ENCODE data around the gene ZNF776.
A peak's percentile ranks its signal among the peaks of the same experiment; 100 is the strongest.

ZNF776 gene

GRCh38 chr19:57757941-57758340, 11.3 kb downstream of the ZNF776 start:
- Histone ChIP-seq H2BK5ac (ENCODE audit: low read depth, low read length, poor library complexity, severe bottlenecking) (no peak overlapping the region), H2BK120ac (ENCODE audit: low read depth, low read length) (no peak overlapping the region), H3K9me3 (ENCODE audit: control insufficient read depth, low read length) (peaks cover 41% of the 10 kb centered on the region), H3K36me3 (ENCODE audit: control insufficient read depth in 1 of 2, insufficient read depth in 2 of 2, low read depth in 1 of 2, low read length in 2 of 2) (peaks cover 37 to 92% of the 10 kb centered on the region in 2 experiments), H2BK15ac (ENCODE audit: low read depth, poor library complexity, severe bottlenecking) (no peak overlapping the region), H3K4me3 (ENCODE audit: insufficient read depth in 1 of 2, low read depth in 1 of 2, low read length in 2 of 2) (no peak overlapping the region), H3K27ac (ENCODE audit: low read length, poor library complexity, severe bottlenecking) (no peak overlapping the region), H3K4me1 (ENCODE audit: control insufficient read depth, insufficient read depth, low read depth, low read length) (no peaks in the 10 kb centered on the region), H2BK12ac (ENCODE audit: low read length in 2 of 2) (no peak overlapping the region), H4K91ac (ENCODE audit: low read length) (no peak overlapping the region), H3K23ac (ENCODE audit: low read length in 2 of 2) (no peak overlapping the region), H2AFZ (ENCODE audit: low read depth, low read length) (no peak overlapping the region), H3K4me2 (ENCODE audit: low read length, poor library complexity, severe bottlenecking) (no peak overlapping the region), H3K18ac (ENCODE audit: low read depth in 1 of 2, low read length in 2 of 2) (no peak overlapping the region), H3K27me3 (ENCODE audit: control insufficient read depth in 1 of 2, insufficient read depth in 1 of 2, low read length in 2 of 2) (no peaks in the 10 kb centered on the region), H3K9ac (ENCODE audit: low read length) (no peak overlapping the region), H3K4ac (ENCODE audit: low read depth in 1 of 2, low read length in 2 of 2) (no peak overlapping the region), H3K14ac (ENCODE audit: low read length in 2 of 2) (no peak overlapping the region), H4K8ac (ENCODE audit: low read length) (no peak overlapping the region), H2AK5ac (ENCODE audit: low read length, severe bottlenecking) (no peak overlapping the region), H3K79me1 (replicated peaks; ENCODE audit: low read length, poor library complexity, severe bottlenecking) (peaks cover 38% of the 10 kb centered on the region)
- DNase-seq, result no peak
- no CpG with 5 or more reads among the region's 2 CpGs for WGBS

DNA sequence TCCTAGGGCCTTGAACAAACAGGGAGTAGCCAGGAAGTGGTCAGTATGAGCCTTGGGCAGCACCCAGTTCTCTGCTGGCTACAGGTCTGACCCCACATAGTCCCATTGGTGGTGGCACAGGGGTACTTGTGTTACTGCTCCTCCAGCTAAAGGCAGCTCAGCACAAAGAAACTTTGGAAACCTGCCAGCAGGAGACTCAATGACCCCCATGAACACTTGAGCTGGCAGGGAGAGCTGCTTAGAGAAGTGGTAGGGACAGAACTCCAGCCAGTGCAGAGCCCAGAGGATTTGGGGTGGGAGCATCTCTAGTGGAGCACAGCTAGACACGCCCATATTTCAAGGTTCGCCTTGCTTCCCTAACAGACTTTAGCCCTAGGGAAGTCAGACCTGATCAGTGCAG, 12.5 kb downstream of the ZNF776 start:
- H3K18ac ChIP-seq (ENCODE audit: low read depth in 1 of 2, low read length in 2 of 2), result no peak overlapping the region
- no peak overlapping the region for H2BK15ac ChIP-seq (ENCODE audit: low read depth, poor library complexity, severe bottlenecking)
- no peak overlapping the region for H2BK120ac ChIP-seq (ENCODE audit: low read depth, low read length)
- H3K9me3 ChIP-seq (ENCODE audit: control insufficient read depth, low read length), result peaks cover 30% of the 10 kb centered on the region
- peaks cover 30% of the 10 kb centered on the region for H3K79me1 ChIP-seq (replicated peaks; ENCODE audit: low read length, poor library complexity, severe bottlenecking)
- no peak overlapping the region for H3K4me3 ChIP-seq (ENCODE audit: insufficient read depth in 1 of 2, low read depth in 1 of 2, low read length in 2 of 2)
- no peak overlapping the region for H2BK12ac ChIP-seq (ENCODE audit: low read length in 2 of 2)
- H3K4me2 ChIP-seq (ENCODE audit: low read length, poor library complexity, severe bottlenecking), result no peak overlapping the region
- H2BK5ac ChIP-seq (ENCODE audit: low read depth, low read length, poor library complexity, severe bottlenecking), result no peak overlapping the region
- no peak overlapping the region for H4K8ac ChIP-seq (ENCODE audit: low read length)
- H3K23ac ChIP-seq (ENCODE audit: low read length in 2 of 2), result no peak overlapping the region
- WGBS, result 97% methylated on average over 2 of the region's 2 CpGs
- no peak overlapping the region for H2AFZ ChIP-seq (ENCODE audit: low read depth, low read length)
- DNase-seq, result no peak
- no peak overlapping the region for H3K4ac ChIP-seq (ENCODE audit: low read depth in 1 of 2, low read length in 2 of 2)
- H3K9ac ChIP-seq (ENCODE audit: low read length), result no peak overlapping the region
- H3K14ac ChIP-seq (ENCODE audit: low read length in 2 of 2), result no peak overlapping the region
- no peak overlapping the region for H2AK5ac ChIP-seq (ENCODE audit: low read length, severe bottlenecking)
- H3K27me3 ChIP-seq (ENCODE audit: control insufficient read depth in 1 of 2, insufficient read depth in 1 of 2, low read length in 2 of 2), result no peaks in the 10 kb centered on the region
- H3K4me1 ChIP-seq (ENCODE audit: control insufficient read depth, insufficient read depth, low read depth, low read length), result no peaks in the 10 kb centered on the region
- H3K36me3 ChIP-seq (ENCODE audit: control insufficient read depth in 1 of 2, insufficient read depth in 2 of 2, low read depth in 1 of 2, low read length in 2 of 2), result peaks cover 31 to 90% of the 10 kb centered on the region in 2 experiments
- H3K27ac ChIP-seq (ENCODE audit: low read length, poor library complexity, severe bottlenecking), result no peak overlapping the region
- no peak overlapping the region for H4K91ac ChIP-seq (ENCODE audit: low read length)

- H3K18ac ChIP-seq (ENCODE audit: low read depth in 1 of 2, low read length in 2 of 2), result peak within 1 kb of the TSS; percentile 46 to 75
Observed at GRCh38 chr19:57769345-57770131, 22.9 kb downstream of the ZNF776 start, which contains the start of gene ZNF586. Gene ZNF586 (plus strand): TSS chr19:57769676. CDS start chr19:57769843, 167 bp downstream.

GRCh38 chr19:57771417-57771816, 24.8 kb downstream of the ZNF776 start:
- WGBS, result 99% methylated on average over 4 of the region's 4 CpGs
- Histone ChIP-seq H3K36me3 (ENCODE audit: control insufficient read depth in 1 of 2, insufficient read depth in 2 of 2, low read depth in 1 of 2, low read length in 2 of 2) (peaks cover 28 to 38% of the 10 kb centered on the region in 2 experiments), H3K4me3 (ENCODE audit: insufficient read depth in 1 of 2, low read depth in 1 of 2, low read length in 2 of 2) (peak overlapping the region in 1 of 2 experiments; percentile 27), H2BK120ac (ENCODE audit: low read depth, low read length) (no peak overlapping the region), H2BK12ac (ENCODE audit: low read length in 2 of 2) (no peak overlapping the region), H3K4me1 (ENCODE audit: control insufficient read depth, insufficient read depth, low read depth, low read length) (peaks cover 4% of the 10 kb centered on the region), H3K4ac (ENCODE audit: low read depth in 1 of 2, low read length in 2 of 2) (no peak overlapping the region), H3K9me3 (ENCODE audit: control insufficient read depth, low read length) (peaks cover 12% of the 10 kb centered on the region), H3K23ac (ENCODE audit: low read length in 2 of 2) (no peak overlapping the region), H3K18ac (ENCODE audit: low read depth in 1 of 2, low read length in 2 of 2) (no peak overlapping the region), H3K79me1 (replicated peaks; ENCODE audit: low read length, poor library complexity, severe bottlenecking) (peaks cover 13% of the 10 kb centered on the region), H2BK5ac (ENCODE audit: low read depth, low read length, poor library complexity, severe bottlenecking) (no peak overlapping the region), H3K27ac (ENCODE audit: low read length, poor library complexity, severe bottlenecking) (no peak overlapping the region), H2BK15ac (ENCODE audit: low read depth, poor library complexity, severe bottlenecking) (no peak overlapping the region), H3K9ac (ENCODE audit: low read length) (no peak overlapping the region), H3K27me3 (ENCODE audit: control insufficient read depth in 1 of 2, insufficient read depth in 1 of 2, low read length in 2 of 2) (no peaks in the 10 kb centered on the region), H2AFZ (ENCODE audit: low read depth, low read length) (no peak overlapping the region), H4K91ac (ENCODE audit: low read length) (no peak overlapping the region), H3K4me2 (ENCODE audit: low read length, poor library complexity, severe bottlenecking) (no peak overlapping the region), H2AK5ac (ENCODE audit: low read length, severe bottlenecking) (no peak overlapping the region), H4K8ac (ENCODE audit: low read length) (no peak overlapping the region), H3K14ac (ENCODE audit: low read length in 2 of 2) (no peak overlapping the region)
- DNase-seq, result no peak

More at GRCh38 chr19:57769345-57770131, 22.9 kb downstream of the ZNF776 start, which contains the start of gene ZNF586:
- H4K8ac ChIP-seq (ENCODE audit: low read length), result peak within 1 kb of the TSS; percentile 89
- no peak within 1 kb of the TSS for H2BK12ac ChIP-seq (ENCODE audit: low read length in 2 of 2)
- 5% methylated on average over 44 of the region's 61 CpGs for WGBS
- peak within 1 kb of the TSS; percentile 42 for H2BK120ac ChIP-seq (ENCODE audit: low read depth, low read length)
- peak within 1 kb of the TSS; percentile 62 for H3K4me2 ChIP-seq (ENCODE audit: low read length, poor library complexity, severe bottlenecking)
- no peak within 1 kb of the TSS for H2BK5ac ChIP-seq (ENCODE audit: low read depth, low read length, poor library complexity, severe bottlenecking)
- H3K27me3 ChIP-seq (ENCODE audit: control insufficient read depth in 1 of 2, insufficient read depth in 1 of 2, low read length in 2 of 2), result no peaks in the 10 kb centered on the region
- peaks cover 15 to 30% of the 10 kb centered on the region in 2 experiments for H3K36me3 ChIP-seq (ENCODE audit: control insufficient read depth in 1 of 2, insufficient read depth in 2 of 2, low read depth in 1 of 2, low read length in 2 of 2)
- no peak within 1 kb of the TSS for H4K91ac ChIP-seq (ENCODE audit: low read length)
- H3K9ac ChIP-seq (ENCODE audit: low read length), result peak within 1 kb of the TSS; percentile 88
- peak within 1 kb of the TSS in 1 of 2 experiments; percentile 60 for H3K4ac ChIP-seq (ENCODE audit: low read depth in 1 of 2, low read length in 2 of 2)
- peak within 1 kb of the TSS in 1 of 2 experiments; percentile 85 for H3K23ac ChIP-seq (ENCODE audit: low read length in 2 of 2)
- peak within 1 kb of the TSS in 1 of 2 experiments; percentile 91 for H3K14ac ChIP-seq (ENCODE audit: low read length in 2 of 2)
- peak within 1 kb of the TSS; percentile 62 for H2AFZ ChIP-seq (ENCODE audit: low read depth, low read length)
- peak within 1 kb of the TSS; percentile 61 for H3K27ac ChIP-seq (ENCODE audit: low read length, poor library complexity, severe bottlenecking)
- peaks cover 4% of the 10 kb centered on the region for H3K4me1 ChIP-seq (ENCODE audit: control insufficient read depth, insufficient read depth, low read depth, low read length)
- peak within 1 kb of the TSS; percentile 86 to 88 for H3K4me3 ChIP-seq (ENCODE audit: insufficient read depth in 1 of 2, low read depth in 1 of 2, low read length in 2 of 2)
- peak; percentile 95 for DNase-seq
- no peak within 1 kb of the TSS for H2BK15ac ChIP-seq (ENCODE audit: low read depth, poor library complexity, severe bottlenecking)
- no peak within 1 kb of the TSS for H2AK5ac ChIP-seq (ENCODE audit: low read length, severe bottlenecking)
- H3K9me3 ChIP-seq (ENCODE audit: control insufficient read depth, low read length), result peaks cover 3% of the 10 kb centered on the region
- H3K79me1 ChIP-seq (replicated peaks; ENCODE audit: low read length, poor library complexity, severe bottlenecking), result peaks cover 5% of the 10 kb centered on the region
